NCI-H2196 treated with DMSO at 0.1 percent for 48 hours (cell line): ENCODE measurements around the gene SIL1.

Source experiments
- DNase-seq: peaks from one replicate; lab custom pipeline; 2025; ENCODE audit not compliant: unreplicated experiment; lab: John Stamatoyannopoulos, UW

The SIL1 gene

DNA sequence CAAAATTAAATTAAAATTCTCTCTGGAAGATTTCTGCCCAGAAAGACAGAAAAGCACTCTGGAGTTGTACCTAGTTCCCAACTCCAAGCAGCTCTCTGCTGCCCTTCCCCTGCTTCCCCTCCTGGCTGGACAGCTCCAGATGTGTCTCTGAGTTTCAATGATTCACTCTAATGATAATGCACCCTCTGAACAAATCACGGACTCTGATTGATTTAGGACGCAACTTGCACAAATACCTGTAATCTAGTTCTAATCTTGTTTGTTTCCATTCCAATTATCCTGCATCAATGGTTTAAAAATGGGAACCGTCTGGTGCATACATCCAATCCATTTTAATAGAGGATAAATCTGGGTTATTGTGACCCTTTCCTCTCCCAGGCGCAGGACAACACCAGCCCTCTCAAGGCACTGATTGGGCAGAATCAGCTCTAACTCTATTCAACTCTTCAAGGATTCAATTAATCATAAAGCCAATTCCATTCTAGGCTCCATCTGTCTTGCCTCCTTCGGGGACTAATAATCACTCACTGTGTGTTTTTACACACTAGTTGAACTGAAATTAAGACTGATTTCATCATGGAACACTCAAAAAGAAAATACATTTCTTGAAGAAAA lies 211.9 kb downstream of the SIL1 start:
- DNase-seq = no peak

GRCh38 chr5:138985683-138986082 lies 212.5 kb downstream of the SIL1 start:
- DNase-seq = no peak

DNA sequence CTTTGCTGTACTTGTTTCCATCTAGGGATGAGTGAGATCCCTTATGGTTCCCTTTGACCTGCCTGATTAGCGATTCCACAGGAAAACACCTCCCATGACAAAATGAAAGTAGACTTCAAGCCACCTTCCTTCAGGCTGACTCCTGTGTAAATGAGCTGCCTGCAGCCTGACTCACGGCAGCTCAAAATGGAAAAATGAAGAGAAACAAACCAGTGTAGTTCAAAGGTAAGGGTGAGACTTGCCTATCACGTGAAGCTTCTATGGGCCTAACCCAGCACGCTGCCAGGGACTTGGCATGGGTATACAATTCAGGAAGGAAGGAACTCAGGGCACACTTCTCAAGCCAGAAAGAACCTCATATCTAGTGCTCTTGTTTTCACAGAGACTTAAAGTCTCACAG lies 212.9 kb downstream of the SIL1 start:
- DNase-seq = no peak

DNA sequence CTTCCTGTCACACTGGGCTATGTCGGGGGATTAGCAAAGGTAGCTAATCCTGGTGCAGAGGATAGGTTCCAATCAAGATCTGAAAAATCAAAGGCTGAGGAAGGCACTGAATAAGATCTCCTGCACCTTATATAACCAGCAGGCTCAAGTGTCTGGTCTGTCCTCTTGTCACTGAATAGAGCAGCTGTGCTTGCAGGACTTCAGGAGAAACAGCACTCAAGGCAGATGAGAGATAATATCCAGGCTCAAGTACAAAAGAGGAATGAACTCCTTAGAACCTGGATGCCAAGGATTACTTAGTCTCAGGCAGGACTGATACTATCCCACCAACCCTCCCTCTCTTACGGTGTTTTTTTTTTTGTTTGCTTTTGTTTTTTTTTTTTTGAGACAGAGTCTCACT lies 214.2 kb downstream of the SIL1 start:
- no peak for DNase-seq

GRCh38 chr5:138981586-138981985 lies 216.6 kb downstream of the SIL1 start:
- no peak for DNase-seq

GRCh38 chr5:138981131-138981530 lies 217.0 kb downstream of the SIL1 start:
- DNase-seq = no peak

DNA sequence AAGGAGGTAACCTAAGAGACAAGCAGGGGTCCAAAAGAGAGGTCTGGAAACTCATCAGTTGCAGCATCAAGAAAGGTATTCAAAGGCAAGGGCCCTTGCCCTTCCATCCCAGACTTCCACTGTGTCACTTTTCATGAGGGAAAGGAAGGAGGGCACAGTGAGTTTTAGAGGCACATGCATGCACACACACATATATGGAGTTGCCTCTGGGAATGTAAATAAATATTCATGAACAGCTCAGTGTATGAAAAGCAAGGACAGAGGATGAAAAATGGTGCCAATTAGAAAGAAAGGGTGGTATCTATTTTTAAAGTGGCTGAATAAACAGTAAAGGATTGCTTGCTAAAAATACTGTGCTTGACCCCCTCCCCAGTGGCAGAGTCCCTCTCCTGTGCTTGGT lies 217.7 kb downstream of the SIL1 start:
- no peak for DNase-seq

DNA sequence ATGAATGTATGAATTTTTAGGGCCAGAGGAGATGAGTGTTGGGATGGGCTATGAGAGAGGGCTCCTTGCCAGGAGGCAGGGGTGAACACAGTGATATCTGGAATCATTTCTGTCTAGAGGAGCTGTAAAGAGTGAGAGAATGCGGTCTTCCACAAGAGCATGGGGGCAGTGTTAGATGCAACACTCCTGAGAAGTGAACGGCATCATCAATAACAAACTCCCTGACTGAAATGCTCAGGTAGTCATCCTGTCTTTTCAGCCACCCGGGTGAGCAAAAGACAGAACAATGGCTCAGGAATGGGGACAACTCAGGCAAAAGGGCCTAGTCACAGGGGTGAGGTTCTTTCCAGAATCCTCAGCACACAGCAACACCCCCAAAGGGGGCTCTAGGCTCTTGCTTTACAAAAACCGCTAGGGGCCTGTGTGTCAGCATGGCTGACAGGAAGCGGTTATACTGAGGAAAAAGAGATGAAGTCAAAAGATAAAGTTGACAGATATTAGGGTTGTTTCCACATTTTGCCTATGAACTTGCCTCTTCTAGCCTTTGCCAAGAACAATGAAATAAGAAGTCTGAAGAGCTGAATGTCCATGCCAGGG lies 218.4 kb downstream of the SIL1 start:
- DNase-seq = no peak

GRCh38 chr5:138978581-138978980 lies 219.6 kb downstream of the SIL1 start:
- DNase-seq = no peak

DNA sequence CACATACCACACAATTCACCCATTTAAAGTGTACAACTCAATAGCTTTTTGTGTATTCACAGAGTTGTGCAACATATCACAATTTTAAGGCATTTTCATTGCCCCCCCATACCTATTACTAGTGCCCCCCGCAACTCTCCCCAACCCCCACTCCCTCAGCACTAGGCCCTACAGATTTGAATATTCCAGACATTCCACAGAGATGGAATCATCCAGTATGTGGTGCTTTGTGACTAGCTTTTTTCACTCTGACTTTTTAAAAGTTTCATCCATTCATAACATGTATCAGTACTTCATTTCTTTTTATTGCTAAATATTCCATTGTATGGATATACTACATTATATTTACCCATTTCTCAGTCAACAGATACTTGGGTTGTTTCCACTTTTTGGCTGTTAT lies 220.1 kb downstream of the SIL1 start:
- DNase-seq = no peak

GRCh38 chr5:138975098-138975847 lies 222.9 kb downstream of the SIL1 start:
- peak; percentile 94 for DNase-seq

- DNase-seq = peak; percentile 61
Observed at GRCh38 chr5:138974227-138975063, 223.7 kb downstream of the SIL1 start.

DNA sequence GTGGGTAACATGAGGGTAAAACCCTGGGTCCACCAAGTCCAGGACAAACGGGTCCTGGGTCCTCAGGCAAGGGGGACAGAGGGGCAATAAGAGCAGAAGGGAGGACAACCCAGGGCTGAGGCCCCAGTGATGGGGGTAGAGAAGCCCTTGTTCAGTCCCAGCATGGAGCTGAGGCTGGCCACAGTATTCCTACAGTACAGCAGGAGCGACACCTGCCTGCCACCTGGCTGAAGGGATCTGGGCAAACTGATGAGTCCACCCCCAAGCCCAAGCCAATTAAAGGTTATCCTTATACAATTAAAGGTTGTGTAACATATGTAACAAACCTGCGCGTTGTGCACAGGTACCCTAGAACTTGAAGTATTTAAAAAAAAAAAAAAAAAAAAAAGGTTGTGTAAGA lies 225.3 kb downstream of the SIL1 start:
- DNase-seq = peak; percentile 34

GRCh38 chr5:138972230-138972629 lies 225.9 kb downstream of the SIL1 start:
- no peak for DNase-seq

DNA sequence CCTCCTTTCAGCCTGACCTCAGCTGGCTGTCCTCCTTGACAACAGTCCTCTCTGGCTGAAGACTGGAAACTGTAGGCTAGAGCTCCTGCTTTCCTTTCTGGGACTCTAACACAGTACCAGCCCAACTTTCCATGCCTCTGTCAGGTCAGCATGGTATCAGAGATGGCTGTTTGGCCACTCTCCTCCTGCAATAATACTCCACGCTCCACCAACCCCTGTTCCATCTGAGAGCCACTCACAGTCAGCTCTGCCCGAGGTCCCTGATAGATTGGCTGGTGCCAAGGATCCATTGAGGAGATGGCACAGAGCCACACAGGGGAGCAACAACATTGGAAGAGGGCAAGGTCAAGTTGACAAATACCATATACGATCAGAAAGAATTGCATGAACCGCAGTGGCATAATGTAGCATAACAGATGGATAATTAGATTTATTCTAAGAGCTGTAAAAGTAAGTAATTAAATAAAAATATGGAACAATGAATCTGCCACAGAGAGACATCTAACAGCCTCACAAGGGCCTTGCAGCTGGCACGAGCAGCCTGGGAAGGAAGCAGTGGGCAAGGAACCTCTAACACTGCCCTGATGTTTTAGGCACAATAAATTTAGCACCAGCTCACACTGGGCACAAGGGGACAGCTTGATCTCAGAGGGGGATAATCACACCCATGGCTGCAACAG lies 228.7 kb downstream of the SIL1 start:
- no peak for DNase-seq

GRCh38 chr5:138968601-138969000 lies 229.6 kb downstream of the SIL1 start:
- no peak for DNase-seq

GRCh38 chr5:138967791-138968448 lies 230.2 kb downstream of the SIL1 start:
- DNase-seq = peak; percentile 76

- no peak for DNase-seq
Observed at GRCh38 chr5:138966236-138966985, 231.8 kb downstream of the SIL1 start.

- DNase-seq = no peak
Observed at GRCh38 chr5:138965626-138966025, 232.5 kb downstream of the SIL1 start.
